Glutamatergic neuron (in vitro differentiated cells): ENCODE measurements around the gene MAPK8. TPM values are rescaled to one million over a fixed set of nuclear protein-coding genes. Genes with fewer than 3 reads are reported as not detected.

Experiments
- DNase-seq: peaks from one replicate; pipeline ENCODE4 v3.0.0; 2022
- H3K27ac Mint-ChIP-seq: one replicate; pipeline ENCODE4 v1.8.0; 2020; ENCODE audit warnings: mild to moderate bottlenecking, mixed read lengths, inconsistent platforms; ENCODE audit not compliant: unreplicated experiment
- H3K27me3 Mint-ChIP-seq: one replicate; pipeline ENCODE4 v1.8.0; 2020; ENCODE audit warnings: mild to moderate bottlenecking, moderate library complexity, mixed read lengths, inconsistent platforms; ENCODE audit not compliant: unreplicated experiment
- H3K36me3 Mint-ChIP-seq: one replicate; pipeline ENCODE4 v1.8.0; 2020; ENCODE audit warnings: mild to moderate bottlenecking, mixed read lengths, inconsistent platforms; ENCODE audit not compliant: unreplicated experiment
- H3K4me1 Mint-ChIP-seq: one replicate; pipeline ENCODE4 v1.8.0; 2020; ENCODE audit warnings: mild to moderate bottlenecking, low read depth, mixed read lengths, inconsistent platforms; ENCODE audit not compliant: unreplicated experiment
- H3K4me3 Mint-ChIP-seq: one replicate; pipeline ENCODE4 v1.8.0; 2020; ENCODE audit warnings: mild to moderate bottlenecking, mixed read lengths, inconsistent platforms; ENCODE audit not compliant: unreplicated experiment
- H3K9me3 Mint-ChIP-seq: one replicate; pipeline ENCODE4 v1.8.0; 2020; ENCODE audit warnings: mild to moderate bottlenecking, moderate library complexity, mixed read lengths, inconsistent platforms; ENCODE audit not compliant: unreplicated experiment
- total RNA-seq: library from RNA; stranded (reverse); fragmentation: NEBNext Ultra II Directional; extraction: Animal tissue kit (Norgen Biotek cat#: 25700); gene quantifications from one replicate; pipeline ENCODE4 v1.2.1, GENCODE V29; 2021; ENCODE audit not compliant: unreplicated experiment
- TF ChIP-seq, protein P1 (sequence below): fragments of 200-600 bp; sonication (generic); IDR thresholded peaks from one replicate; pipeline ENCODE4 v1.5.0; 2021; ENCODE audit not compliant: partially characterized antibody, unreplicated experiment

Gene MAPK8
- total RNA-seq, 1 donor from 2014 or later, result 317 TPM

- Mint-ChIP-seq H3K27me3 (peaks cover 2% of the 10 kb centered on the region), H3K27ac (no peak overlapping the region), H3K36me3 (peaks cover 9% of the 10 kb centered on the region), H3K4me3 (no peak overlapping the region), H3K4me1 (peaks cover 8% of the 10 kb centered on the region), H3K9me3 (peaks cover 1% of the 10 kb centered on the region)
- TF ChIP-seq, protein P1, sequence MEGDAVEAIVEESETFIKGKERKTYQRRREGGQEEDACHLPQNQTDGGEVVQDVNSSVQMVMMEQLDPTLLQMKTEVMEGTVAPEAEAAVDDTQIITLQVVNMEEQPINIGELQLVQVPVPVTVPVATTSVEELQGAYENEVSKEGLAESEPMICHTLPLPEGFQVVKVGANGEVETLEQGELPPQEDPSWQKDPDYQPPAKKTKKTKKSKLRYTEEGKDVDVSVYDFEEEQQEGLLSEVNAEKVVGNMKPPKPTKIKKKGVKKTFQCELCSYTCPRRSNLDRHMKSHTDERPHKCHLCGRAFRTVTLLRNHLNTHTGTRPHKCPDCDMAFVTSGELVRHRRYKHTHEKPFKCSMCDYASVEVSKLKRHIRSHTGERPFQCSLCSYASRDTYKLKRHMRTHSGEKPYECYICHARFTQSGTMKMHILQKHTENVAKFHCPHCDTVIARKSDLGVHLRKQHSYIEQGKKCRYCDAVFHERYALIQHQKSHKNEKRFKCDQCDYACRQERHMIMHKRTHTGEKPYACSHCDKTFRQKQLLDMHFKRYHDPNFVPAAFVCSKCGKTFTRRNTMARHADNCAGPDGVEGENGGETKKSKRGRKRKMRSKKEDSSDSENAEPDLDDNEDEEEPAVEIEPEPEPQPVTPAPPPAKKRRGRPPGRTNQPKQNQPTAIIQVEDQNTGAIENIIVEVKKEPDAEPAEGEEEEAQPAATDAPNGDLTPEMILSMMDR, result no peak
- DNase-seq, result no peak
These were observed 35.3 kb upstream of the MAPK8 start for GRCh38 chr10:48271047-48271730.

DNA sequence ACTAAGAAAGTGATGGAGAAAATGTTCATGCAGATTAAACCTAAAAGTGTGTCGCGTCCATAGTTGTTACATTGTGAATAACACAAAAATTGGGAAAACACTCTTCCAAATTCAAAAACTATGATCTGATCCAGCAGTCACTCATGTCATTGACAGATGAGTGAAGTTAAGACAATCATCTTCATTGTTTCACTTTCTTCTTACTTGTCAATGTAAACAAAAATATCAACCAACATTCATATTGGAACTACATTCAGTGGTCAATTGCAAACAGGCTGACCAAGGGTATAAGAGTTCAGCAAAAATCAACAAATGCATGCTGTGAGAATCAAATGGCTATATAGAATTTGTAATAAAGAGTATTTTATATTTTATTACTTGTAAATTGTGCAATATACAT is 33.8 kb upstream of the MAPK8 start:
- H3K4me3 Mint-ChIP-seq, result no peak overlapping the region
- TF ChIP-seq, protein P1, result no peak
- peaks cover 1% of the 10 kb centered on the region for H3K9me3 Mint-ChIP-seq
- peaks cover 8% of the 10 kb centered on the region for H3K4me1 Mint-ChIP-seq
- DNase-seq, result no peak
- H3K27me3 Mint-ChIP-seq, result peaks cover 2% of the 10 kb centered on the region
- peaks cover 8% of the 10 kb centered on the region for H3K36me3 Mint-ChIP-seq
- no peak overlapping the region for H3K27ac Mint-ChIP-seq

- TF ChIP-seq, protein P1, result no peak
- no peak overlapping the region for H3K4me3 Mint-ChIP-seq
- peaks cover 4% of the 10 kb centered on the region for H3K36me3 Mint-ChIP-seq
- peaks cover 8% of the 10 kb centered on the region for H3K4me1 Mint-ChIP-seq
- no peak for DNase-seq
- H3K9me3 Mint-ChIP-seq, result no peaks in the 10 kb centered on the region
- H3K27me3 Mint-ChIP-seq, result peaks cover 2% of the 10 kb centered on the region
- no peak overlapping the region for H3K27ac Mint-ChIP-seq
These were observed 32.7 kb upstream of the MAPK8 start for GRCh38 chr10:48273741-48274140.

DNA sequence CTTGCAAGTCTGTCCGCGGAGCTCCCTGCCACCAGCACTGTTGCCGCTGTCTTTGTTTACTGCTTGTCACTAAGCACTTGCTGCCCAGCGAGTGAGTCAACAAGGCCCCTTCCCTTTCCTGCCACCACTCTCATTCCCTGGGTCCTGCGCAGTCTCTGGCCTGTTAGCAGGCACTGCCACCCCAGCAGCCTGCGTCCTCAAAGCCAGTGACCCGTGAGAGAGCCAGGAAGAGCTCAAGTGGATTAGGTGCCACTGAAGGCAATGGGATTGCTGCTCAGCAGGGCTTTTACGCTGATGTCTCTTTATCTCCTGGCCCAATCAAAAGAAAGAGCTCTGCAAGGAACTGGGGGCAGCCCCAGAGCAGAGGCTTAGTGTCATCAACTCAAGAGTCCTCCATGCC is 31.8 kb upstream of the MAPK8 start, which contains the start of gene FRMPD2:
Gene FRMPD2, minus strand, starts transcription at position 61 of the 400 bp plus-strand sequence. CDS start 129 bp downstream, outside the sequence.
- no peak for DNase-seq
- H3K4me3 Mint-ChIP-seq, result no peak within 1 kb of the TSS
- peaks cover 4% of the 10 kb centered on the region for H3K36me3 Mint-ChIP-seq
- no peaks in the 10 kb centered on the region for H3K9me3 Mint-ChIP-seq
- peaks cover 8% of the 10 kb centered on the region for H3K4me1 Mint-ChIP-seq
- H3K27me3 Mint-ChIP-seq, result peaks cover 2% of the 10 kb centered on the region
- no peak within 1 kb of the TSS for H3K27ac Mint-ChIP-seq
- TF ChIP-seq, protein P1, result no peak

DNA sequence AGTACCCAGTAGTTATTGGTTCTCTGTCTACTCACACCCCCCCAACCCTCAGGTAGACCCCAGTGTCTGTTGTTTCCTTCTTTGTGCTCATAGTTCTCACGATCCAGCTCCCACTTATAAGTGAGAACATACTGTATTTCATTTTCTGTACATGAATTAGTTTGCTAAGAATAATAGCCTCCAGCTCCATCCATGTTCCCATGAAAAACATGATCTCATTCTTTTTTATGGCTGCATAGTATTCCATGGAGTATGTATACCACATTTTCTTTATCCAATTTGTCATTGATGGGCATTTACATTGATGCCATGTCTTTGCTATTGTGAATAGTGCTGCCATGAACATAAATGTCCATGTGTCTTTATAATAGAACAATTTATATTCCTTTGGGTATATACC is 29.4 kb upstream of the MAPK8 start:
- peaks cover 12% of the 10 kb centered on the region for H3K36me3 Mint-ChIP-seq
- no peak for DNase-seq
- peaks cover 2% of the 10 kb centered on the region for H3K4me1 Mint-ChIP-seq
- H3K27me3 Mint-ChIP-seq, result no peaks in the 10 kb centered on the region
- no peak overlapping the region for H3K27ac Mint-ChIP-seq
- TF ChIP-seq, protein P1, result no peak
- no peaks in the 10 kb centered on the region for H3K9me3 Mint-ChIP-seq
- no peak overlapping the region for H3K4me3 Mint-ChIP-seq
